CD4-positive, CD25-positive, alpha-beta regulatory T cell (primary cell): Measurements from ENCODE around the gene TOMM34. TPM values are rescaled to one million over a fixed set of nuclear protein-coding genes. Genes with fewer than 3 reads are reported as not detected.

Experiments used
- ATAC-seq, 2 donors: fragments of 150-1000 bp; cut with Tn5 transposase; one replicate each; pipeline ENCODE4 v1.10.0; 2021; ENCODE audit warnings: low read depth in 2 of 2, moderate number of reproducible peaks in 2 of 2, moderate library complexity in 1 of 2
- DNase-seq, 3 donors: peaks; one replicate each; pipeline versions ENCODE4 v3.0.0 to v3.0.0-alpha.2; 2012 to 2022; ENCODE audit warnings: mixed read lengths in 1 of 3
- H3K27ac ChIP-seq: one replicate; pipeline ENCODE4 v1.7.0; 2013; ENCODE audit warnings: mild to moderate bottlenecking, low read length; ENCODE audit not compliant: insufficient read depth, poor library complexity, severe bottlenecking
- H3K27me3 ChIP-seq: one replicate; pipeline ENCODE4 v1.7.0; 2013; ENCODE audit warnings: low read length; ENCODE audit not compliant: control insufficient read depth, insufficient read depth
- H3K36me3 ChIP-seq: one replicate; pipeline ENCODE4 v1.7.0; 2013; ENCODE audit warnings: mild to moderate bottlenecking, low read length, moderate library complexity; ENCODE audit not compliant: control insufficient read depth, insufficient read depth
- H3K4me1 ChIP-seq: 2 replicates; pipeline ENCODE4 v1.7.0; 2013; ENCODE audit warnings: mild to moderate bottlenecking, low read length; ENCODE audit not compliant: insufficient read depth, control insufficient read depth, poor library complexity, severe bottlenecking
- H3K4me3 ChIP-seq: one replicate; pipeline ENCODE4 v1.7.0; 2013; ENCODE audit warnings: low read depth, mild to moderate bottlenecking, low read length, moderate library complexity
- H3K9me3 ChIP-seq, 2 experiments: 1 replicate in 1 of 2; 2 replicates in 1 of 2; pipeline ENCODE4 v1.7.0; 2013; ENCODE audit warnings: low read length in 2 of 2, mild to moderate bottlenecking in 1 of 2, moderate library complexity in 1 of 2; ENCODE audit not compliant: control insufficient read depth in 2 of 2
- H3K27ac Mint-ChIP-seq, 3 donors: one replicate each; pipeline ENCODE4 v1.8.0; 2020 to 2022; ENCODE audit warnings: mild to moderate bottlenecking in 3 of 3, mixed read lengths in 3 of 3, moderate library complexity in 2 of 3
- H3K27me3 Mint-ChIP-seq: one replicate; pipeline ENCODE4 v1.8.0; 2022; ENCODE audit warnings: mild to moderate bottlenecking, mixed read lengths
- H3K36me3 Mint-ChIP-seq: one replicate; pipeline ENCODE4 v1.8.0; 2020; ENCODE audit warnings: mixed read lengths
- H3K4me1 Mint-ChIP-seq, 4 donors: one replicate each; pipeline ENCODE4 v1.8.0; 2020 to 2022; ENCODE audit warnings: mixed read lengths in 4 of 4, mild to moderate bottlenecking in 1 of 4
- H3K4me3 Mint-ChIP-seq, 4 donors: one replicate each; pipeline ENCODE4 v1.8.0; 2020 to 2022; ENCODE audit warnings: mild to moderate bottlenecking in 4 of 4, mixed read lengths in 4 of 4, moderate library complexity in 3 of 4
- H3K9me3 Mint-ChIP-seq, 7 donors: one replicate each; pipeline ENCODE4 v1.8.0; 2020 to 2022; ENCODE audit warnings: mixed read lengths in 7 of 7, mild to moderate bottlenecking in 3 of 7, moderate library complexity in 2 of 7
- polyA plus RNA-seq, 4 donors: library from polyadenylated mRNA; unstranded; fragments of 300-500 nt; fragmentation: Illumina TruSeq; gene quantifications; one replicate each; pipeline ENCODE4 v1.2.3, GENCODE V29; 2021
- total RNA-seq: library from RNA; stranded (reverse); gene quantifications from one replicate; pipeline ENCODE4 v1.2.3, GENCODE V29; 2022

Gene TOMM34
- total and polyA plus RNA-seq, 5 donors from 2014 or later, result 10.7 to 24.2 (median 22.1) TPM

GRCh38 chr20:44928595-44928994 lies 31.6 kb downstream of the TOMM34 start:
- Mint-ChIP-seq H3K36me3 (peaks cover 17% of the 10 kb centered on the region), H3K4me3 (no peak overlapping the region), H3K4me1 (no peaks in the 10 kb centered on the region), H3K9me3 (no peaks in the 10 kb centered on the region), H3K27me3 (no peaks in the 10 kb centered on the region), H3K27ac (no peak overlapping the region)
- H3K27me3 ChIP-seq, result no peaks in the 10 kb centered on the region
- no peak overlapping the region for H3K27ac ChIP-seq
- no peak overlapping the region for H3K4me3 ChIP-seq
- DNase-seq (no peak), ATAC-seq (no peak)
- no peaks in the 10 kb centered on the region for H3K4me1 ChIP-seq
- H3K9me3 ChIP-seq, result no peaks in the 10 kb centered on the region
- H3K36me3 ChIP-seq, result peaks cover 9% of the 10 kb centered on the region

- Mint-ChIP-seq H3K9me3 (no peaks in the 10 kb centered on the region), H3K27ac (no peak overlapping the region), H3K4me1 (no peaks in the 10 kb centered on the region), H3K4me3 (no peak overlapping the region), H3K27me3 (no peaks in the 10 kb centered on the region), H3K36me3 (peaks cover 14% of the 10 kb centered on the region)
- DNase-seq, result no peak
- Histone ChIP-seq H3K9me3 (no peaks in the 10 kb centered on the region), H3K4me1 (no peaks in the 10 kb centered on the region), H3K27me3 (no peaks in the 10 kb centered on the region), H3K4me3 (no peak overlapping the region), H3K36me3 (peaks cover 10% of the 10 kb centered on the region), H3K27ac (no peak overlapping the region)
- ATAC-seq, result no peak
These were observed 35.7 kb downstream of the TOMM34 start for GRCh38 chr20:44924541-44924940.

- ATAC-seq, result no peak
- no peak for DNase-seq
- Mint-ChIP-seq H3K4me3 (no peak overlapping the region), H3K27me3 (no peaks in the 10 kb centered on the region), H3K9me3 (no peaks in the 10 kb centered on the region), H3K27ac (no peak overlapping the region), H3K36me3 (peaks cover 14% of the 10 kb centered on the region), H3K4me1 (no peaks in the 10 kb centered on the region)
- H3K36me3 ChIP-seq, result peaks cover 15% of the 10 kb centered on the region
- no peaks in the 10 kb centered on the region for H3K9me3 ChIP-seq
- no peak overlapping the region for H3K4me3 ChIP-seq
- no peaks in the 10 kb centered on the region for H3K4me1 ChIP-seq
- no peaks in the 10 kb centered on the region for H3K27me3 ChIP-seq
- H3K27ac ChIP-seq, result no peak overlapping the region
These were observed 38.8 kb downstream of the TOMM34 start for GRCh38 chr20:44921447-44921846.

- Histone ChIP-seq H3K27ac (no peak overlapping the region), H3K9me3 (no peaks in the 10 kb centered on the region), H3K4me1 (no peaks in the 10 kb centered on the region), H3K36me3 (peaks cover 15% of the 10 kb centered on the region), H3K27me3 (no peaks in the 10 kb centered on the region), H3K4me3 (no peak overlapping the region)
- DNase-seq, result no peak
- peaks cover 7 to 15% (median 11%) of the 10 kb centered on the region in 4 donors for H3K4me1 Mint-ChIP-seq
- H3K27me3 Mint-ChIP-seq, result no peaks in the 10 kb centered on the region
- H3K27ac Mint-ChIP-seq, result no peak overlapping the region
- H3K4me3 Mint-ChIP-seq, result no peak overlapping the region
- no peak for ATAC-seq
- peaks cover 9% of the 10 kb centered on the region for H3K36me3 Mint-ChIP-seq
- no peaks in the 10 kb centered on the region for H3K9me3 Mint-ChIP-seq
These were observed 41.4 kb downstream of the TOMM34 start for GRCh38 chr20:44918761-44919160.

- H3K27ac Mint-ChIP-seq, result no peak overlapping the region
- H3K9me3 ChIP-seq, result no peaks in the 10 kb centered on the region
- H3K27me3 ChIP-seq, result no peaks in the 10 kb centered on the region
- ATAC-seq (no peak), DNase-seq (no peak)
- no peaks in the 10 kb centered on the region for H3K4me1 ChIP-seq
- no peak overlapping the region for H3K27ac ChIP-seq
- H3K36me3 Mint-ChIP-seq, result peaks cover 13% of the 10 kb centered on the region
- no peaks in the 10 kb centered on the region for H3K9me3 Mint-ChIP-seq
- H3K4me3 ChIP-seq, result no peak overlapping the region
- peaks cover 7 to 17% (median 12%) of the 10 kb centered on the region in 4 donors for H3K4me1 Mint-ChIP-seq
- no peak overlapping the region for H3K4me3 Mint-ChIP-seq
- no peaks in the 10 kb centered on the region for H3K27me3 Mint-ChIP-seq
- H3K36me3 ChIP-seq, result peaks cover 18% of the 10 kb centered on the region
These were observed 41.9 kb downstream of the TOMM34 start for GRCh38 chr20:44918342-44918741.

- Mint-ChIP-seq H3K9me3 (no peaks in the 10 kb centered on the region), H3K4me3 (no peak overlapping the region), H3K27ac (no peak overlapping the region), H3K36me3 (peaks cover 6% of the 10 kb centered on the region), H3K27me3 (no peaks in the 10 kb centered on the region), H3K4me1 (peaks cover 7 to 17% (median 12%) of the 10 kb centered on the region in 4 donors)
- H3K9me3 ChIP-seq, result no peaks in the 10 kb centered on the region
- H3K36me3 ChIP-seq, result peaks cover 17% of the 10 kb centered on the region
- no peaks in the 10 kb centered on the region for H3K4me1 ChIP-seq
- H3K4me3 ChIP-seq, result no peak overlapping the region
- H3K27me3 ChIP-seq, result no peaks in the 10 kb centered on the region
- no peak for DNase-seq
- H3K27ac ChIP-seq, result no peak overlapping the region
- no peak for ATAC-seq
These were observed 42.8 kb downstream of the TOMM34 start for GRCh38 chr20:44917399-44917798.

GRCh38 chr20:44916586-44916985 lies 43.6 kb downstream of the TOMM34 start:
- no peak overlapping the region for H3K27ac Mint-ChIP-seq
- peaks cover 6% of the 10 kb centered on the region for H3K36me3 Mint-ChIP-seq
- no peaks in the 10 kb centered on the region for H3K27me3 ChIP-seq
- no peak for DNase-seq
- no peak overlapping the region for H3K4me3 Mint-ChIP-seq
- no peaks in the 10 kb centered on the region for H3K4me1 ChIP-seq
- no peak overlapping the region for H3K4me3 ChIP-seq
- no peak for ATAC-seq
- no peaks in the 10 kb centered on the region for H3K9me3 Mint-ChIP-seq
- H3K4me1 Mint-ChIP-seq, result peaks cover 7 to 18% (median 13%) of the 10 kb centered on the region in 4 donors
- H3K27me3 Mint-ChIP-seq, result no peaks in the 10 kb centered on the region
- no peak overlapping the region for H3K27ac ChIP-seq
- no peaks in the 10 kb centered on the region for H3K9me3 ChIP-seq
- peaks cover 17% of the 10 kb centered on the region for H3K36me3 ChIP-seq

GRCh38 chr20:44914924-44915323 lies 45.3 kb downstream of the TOMM34 start:
- no peak overlapping the region for H3K27ac ChIP-seq
- Mint-ChIP-seq H3K27ac (peak overlapping the region in 1 of 3 donors; percentile 82), H3K4me3 (peak overlapping the region in 2 of 4 donors; percentile 24 to 38), H3K27me3 (no peaks in the 10 kb centered on the region), H3K9me3 (no peaks in the 10 kb centered on the region), H3K4me1 (peaks cover 7 to 28% (median 17%) of the 10 kb centered on the region in 4 donors), H3K36me3 (peaks cover 6% of the 10 kb centered on the region)
- peaks cover 5% of the 10 kb centered on the region for H3K4me1 ChIP-seq
- H3K36me3 ChIP-seq, result peaks cover 16% of the 10 kb centered on the region
- DNase-seq (peak in 1 of 3 donors; percentile 26), ATAC-seq (no peak)
- no peaks in the 10 kb centered on the region for H3K9me3 ChIP-seq
- H3K27me3 ChIP-seq, result no peaks in the 10 kb centered on the region
- no peak overlapping the region for H3K4me3 ChIP-seq
